IMR-90 (cell line): Measurements from ENCODE around the gene AREL1.

Experiments
- CTCF ChIP-seq: conservative IDR thresholded peaks from 2 replicates; pipeline ENCODE4 v1.5.1; 2012; ENCODE audit warnings: mild to moderate bottlenecking, low read depth, low read length, improper control_type of control experiment
- FOS ChIP-seq: fragments of 150-350 bp; IDR thresholded peaks from 2 replicates; pipeline ENCODE4 v1.6.1; 2016; ENCODE audit warnings: low read depth, low read length
- MAFK ChIP-seq: IDR thresholded peaks from 2 replicates; pipeline ENCODE4 v1.6.1; 2012; ENCODE audit warnings: low read depth, low read length, improper control_type of control experiment
- NFE2L2 ChIP-seq: fragments of 150-350 bp; IDR thresholded peaks from 2 replicates; pipeline ENCODE4 v1.6.1; 2016; ENCODE audit warnings: low read depth, mild to moderate bottlenecking, low read length
- POLR2A ChIP-seq: IDR thresholded peaks from 2 replicates; pipeline ENCODE4 v1.6.1; 2012; ENCODE audit warnings: mild to moderate bottlenecking, low read depth, low read length

- no peak for TF ChIP-seq NFE2L2
- TF ChIP-seq CTCF, result no peak
- no peak for TF ChIP-seq MAFK
- no peak for TF ChIP-seq POLR2A
- TF ChIP-seq FOS, result no peak
These were observed 14.9 kb downstream of the AREL1 start for GRCh38 chr14:74697976-74698375.
